HepG2 (cell line): ENCODE measurements around the gene LIF. TPM values are rescaled to one million over a fixed set of nuclear protein-coding genes. Genes with fewer than 3 reads are reported as not detected.

ENCODE experiments used
- ATRX ChIP-seq: sonication (generic); formaldehyde crosslinking; IDR thresholded peaks from 2 replicates; pipeline ENCODE4 v1.4.0; 2020; ENCODE audit warnings: missing genetic modification reagents, borderline replicate concordance
- GLMP ChIP-seq: sonication (generic); formaldehyde crosslinking; IDR thresholded peaks from 2 replicates; pipeline ENCODE4 v1.9.0; 2021; ENCODE audit warnings: missing genetic modification reagents, mild to moderate bottlenecking, borderline replicate concordance
- HOXA3 ChIP-seq: sonication (generic); formaldehyde crosslinking; IDR thresholded peaks from 2 replicates; pipeline ENCODE4 v1.5.0; 2020; ENCODE audit warnings: missing genetic modification reagents
- MAFF ChIP-seq: IDR thresholded peaks from 2 replicates; pipeline ENCODE4 v1.6.1; 2011; ENCODE audit warnings: low read depth, low read length, improper control_type of control experiment
- NKX3-1 ChIP-seq: sonication (generic); formaldehyde crosslinking; IDR thresholded peaks from 2 replicates; pipeline ENCODE4 v1.5.0; 2020; ENCODE audit warnings: missing genetic modification reagents
- PHF20 ChIP-seq: sonication (generic); formaldehyde crosslinking; IDR thresholded peaks from 2 replicates; pipeline ENCODE4 v1.5.0; 2020; ENCODE audit warnings: mild to moderate bottlenecking, missing genetic modification reagents
- SNAPC4 ChIP-seq: sonication (generic); formaldehyde crosslinking; IDR thresholded peaks from 2 replicates; pipeline ENCODE4 v1.4.0; 2020; ENCODE audit warnings: mild to moderate bottlenecking, missing genetic modification reagents
- TERF1 ChIP-seq: sonication (generic); formaldehyde crosslinking; IDR thresholded peaks from 2 replicates; pipeline ENCODE4 v1.8.0; 2022; ENCODE audit warnings: mild to moderate bottlenecking, missing genetic modification reagents, moderate library complexity
- YEATS2 ChIP-seq: sonication (generic); formaldehyde crosslinking; IDR thresholded peaks from 2 replicates; pipeline ENCODE4 v1.4.0; 2020; ENCODE audit warnings: missing genetic modification reagents, borderline replicate concordance
- ZBTB34 ChIP-seq: sonication (generic); formaldehyde crosslinking; IDR thresholded peaks from 2 replicates; pipeline ENCODE4 v1.8.0; 2022; ENCODE audit warnings: mild to moderate bottlenecking, missing genetic modification reagents
- ZFP82 ChIP-seq: sonication (generic); formaldehyde crosslinking; IDR thresholded peaks from 2 replicates; pipeline ENCODE4 v1.5.1; 2020; ENCODE audit warnings: mild to moderate bottlenecking, missing genetic modification reagents, borderline replicate concordance
- ZNF256 ChIP-seq: sonication (generic); formaldehyde crosslinking; conservative IDR thresholded peaks from 2 replicates; pipeline ENCODE4 v1.4.0; 2020; ENCODE audit warnings: missing genetic modification reagents
- ZNF264 ChIP-seq: sonication (generic); formaldehyde crosslinking; IDR thresholded peaks from 2 replicates; pipeline ENCODE4 v1.4.0; 2020; ENCODE audit warnings: missing genetic modification reagents
- ZNF281 ChIP-seq: sonication (generic); formaldehyde crosslinking; IDR thresholded peaks from 2 replicates; pipeline ENCODE4 v1.4.0; 2020; ENCODE audit warnings: missing genetic modification reagents, borderline replicate concordance
- ZNF331 ChIP-seq: sonication (generic); formaldehyde crosslinking; IDR thresholded peaks from 2 replicates; pipeline ENCODE4 v1.4.0; 2020; ENCODE audit warnings: missing genetic modification reagents
- ZNF557 ChIP-seq: sonication (generic); formaldehyde crosslinking; IDR thresholded peaks from 2 replicates; pipeline ENCODE4 v1.4.0; 2020; ENCODE audit warnings: missing genetic modification reagents
- ZNF709 ChIP-seq: sonication (generic); formaldehyde crosslinking; IDR thresholded peaks from 2 replicates; pipeline ENCODE4 v1.5.0; 2020; ENCODE audit warnings: mild to moderate bottlenecking, missing genetic modification reagents
- polyA plus RNA-seq, 8 experiments: library from polyadenylated mRNA; depleted of rRNA in 3 of 8; stranded (reverse) in 7 of 8; unstranded in 1 of 8; fragments of >200 nt; fragmentation: Illumina TruSeq in 4 of 8; extraction: Trizol in 4 of 8; gene quantifications; 2 replicates each; pipeline versions ENCODE4 v1.2.1 to v1.2.3, GENCODE V29; 2011 to 2016; ENCODE audit warnings: low read depth in 4 of 8, missing spikeins in 1 of 8, mixed read lengths in 1 of 8; ENCODE audit not compliant: insufficient read depth in 1 of 8
- total RNA-seq, 5 experiments: library from RNA; depleted of rRNA; stranded (reverse); fragments of >200 nt; fragmentation: Illumina TruSeq; extraction: Trizol; gene quantifications; 2 replicates each; pipeline ENCODE4 v1.2.3, GENCODE V29; 2016; ENCODE audit warnings: low read depth in 1 of 5

The LIF gene
- total and polyA plus RNA-seq, 2 of the 13 experiments (the other 11 are each of a cell fraction or from before 2014, with no cell fraction given) = 3.6 to 8.5 TPM

GRCh38 chr22:30286813-30287647 lies 40.5 kb upstream of the LIF start (continued):
- no peak for TF ChIP-seq ZNF281 (CRISPR knock-in tag)
- TF ChIP-seq ZNF557 (CRISPR knock-in tag) = no peak
- no peak for TF ChIP-seq NKX3-1 (CRISPR knock-in tag)
- no peak for TF ChIP-seq GLMP (CRISPR knock-in tag)
- TF ChIP-seq SNAPC4 (CRISPR knock-in tag) = no peak
- TF ChIP-seq ZNF264 (CRISPR knock-in tag) = no peak
- no peak for TF ChIP-seq TERF1 (CRISPR knock-in tag)
- TF ChIP-seq ZBTB34 (CRISPR knock-in tag) = 0 out of 2 replicates have a peak, but pooled peaks have one; percentile 47
- TF ChIP-seq YEATS2 (CRISPR knock-in tag) = no peak
- no peak for TF ChIP-seq ATRX (CRISPR knock-in tag)
- no peak for TF ChIP-seq PHF20
- TF ChIP-seq ZNF709 (CRISPR knock-in tag) = no peak
- TF ChIP-seq MAFF = no peak
- no peak for TF ChIP-seq ZNF331 (CRISPR knock-in tag)
- TF ChIP-seq HOXA3 (CRISPR knock-in tag) = peak; percentile 27; the same call in 1 of the 2 replicates
- TF ChIP-seq ZFP82 (CRISPR knock-in tag) = no peak
- TF ChIP-seq ZNF256 (CRISPR knock-in tag) = no peak
